Body of pancreas (tissue), 4 donors: ENCODE measurements around the gene GNE.

ENCODE experiments used
- CTCF ChIP-seq, 7 experiments: fragments of 450-650 bp in 4 of 7; fragments of 200-600 bp in 3 of 7; sonication (generic) in 3 of 7; IDR thresholded peaks; one replicate each; pipeline ENCODE4 v1.5.1; 2016 to 2019; ENCODE audit warnings: antibody characterized with exemption in 7 of 7
- POLR2A ChIP-seq, 3 donors: fragments of 450-650 bp; IDR thresholded peaks; one replicate each; pipeline ENCODE4 v1.6.1; 2016; ENCODE audit warnings: antibody characterized with exemption in 3 of 3, mild to moderate bottlenecking in 2 of 3

GRCh38 chr9:36177571-36177970, 80.7 kb downstream of the GNE start:
- TF ChIP-seq CTCF (IDR thresholded peaks at IDR 0.05) (no peak), POLR2A (IDR thresholded peaks at IDR 0.05) (no peak)
